Trophoblast cell (in vitro differentiated cells and primary cell): Measurements from ENCODE around the gene OR10V1.
A peak's percentile ranks its signal among the peaks of the same experiment; 100 is the strongest.

Source experiments
- DNase-seq, 2 donors: peaks; one replicate each; pipeline ENCODE4 v3.0.0-alpha.2; 2016
- H2AFZ ChIP-seq: 2 replicates; pipeline ENCODE4 v1.6.1; 2013; ENCODE audit warnings: low read length, moderate library complexity, mild to moderate bottlenecking; ENCODE audit not compliant: insufficient read depth, poor library complexity
- H2AK5ac ChIP-seq: 2 replicates; pipeline ENCODE4 v1.6.1; 2013; ENCODE audit warnings: mild to moderate bottlenecking, low read length
- H2BK120ac ChIP-seq: 2 replicates; pipeline ENCODE4 v1.6.1; 2013; ENCODE audit warnings: low read length, mild to moderate bottlenecking, moderate library complexity; ENCODE audit not compliant: insufficient read depth, poor library complexity
- H2BK12ac ChIP-seq: 2 replicates; pipeline ENCODE4 v1.6.1; 2013; ENCODE audit warnings: mild to moderate bottlenecking, low read length, moderate library complexity
- H2BK5ac ChIP-seq: 2 replicates; pipeline ENCODE4 v1.6.1; 2013; ENCODE audit warnings: low read length, low read depth, moderate library complexity, mild to moderate bottlenecking; ENCODE audit not compliant: poor library complexity
- H3K14ac ChIP-seq: 2 replicates; pipeline ENCODE4 v1.6.1; 2013; ENCODE audit warnings: mild to moderate bottlenecking, low read length
- H3K18ac ChIP-seq: 2 replicates; pipeline ENCODE4 v1.6.1; 2013; ENCODE audit warnings: mild to moderate bottlenecking, low read length
- H3K23ac ChIP-seq: 2 replicates; pipeline ENCODE4 v1.6.1; 2013; ENCODE audit warnings: low read length
- H3K27ac ChIP-seq: 2 replicates; pipeline ENCODE4 v1.5.1; 2013; ENCODE audit warnings: low read depth, mild to moderate bottlenecking, inconsistent platforms, low read length, moderate library complexity
- H3K27me3 ChIP-seq: 2 replicates; pipeline ENCODE4 v1.6.1; 2013; ENCODE audit warnings: inconsistent platforms, mild to moderate bottlenecking, low read length, moderate library complexity; ENCODE audit not compliant: insufficient read depth
- H3K36me3 ChIP-seq, 2 experiments: 1 replicate in 1 of 2; 2 replicates in 1 of 2; pipeline ENCODE4 v1.6.1; 2013; ENCODE audit warnings: low read length in 2 of 2, mild to moderate bottlenecking in 2 of 2, moderate library complexity in 1 of 2; ENCODE audit not compliant: insufficient read depth in 2 of 2, control insufficient read depth in 1 of 2
- H3K4ac ChIP-seq: 2 replicates; pipeline ENCODE4 v1.6.1; 2013; ENCODE audit warnings: low read depth, mild to moderate bottlenecking, low read length, moderate library complexity
- H3K4me1 ChIP-seq, 2 experiments: 1 replicate in 1 of 2; 2 replicates in 1 of 2; pipeline ENCODE4 v1.6.1; 2013; ENCODE audit warnings: low read length in 2 of 2, mild to moderate bottlenecking in 2 of 2, moderate library complexity in 1 of 2; ENCODE audit not compliant: insufficient read depth in 2 of 2, control insufficient read depth in 1 of 2
- H3K4me2 ChIP-seq: 2 replicates; pipeline ENCODE4 v1.6.1; 2013; ENCODE audit warnings: inconsistent platforms, mild to moderate bottlenecking, low read length, moderate library complexity
- H3K4me3 ChIP-seq: 2 replicates; pipeline ENCODE4 v1.5.1; 2013; ENCODE audit warnings: mild to moderate bottlenecking, low read depth, low read length, inconsistent platforms
- H3K79me1 ChIP-seq: one replicate; pipeline ENCODE4 v1.6.1; 2013; ENCODE audit warnings: low read length
- H3K79me2 ChIP-seq: 2 replicates; pipeline ENCODE4 v1.6.1; 2013; ENCODE audit warnings: low read length, mild to moderate bottlenecking; ENCODE audit not compliant: control insufficient read depth, insufficient read depth, poor library complexity
- H3K9ac ChIP-seq: 2 replicates; pipeline ENCODE4 v1.6.1; 2013; ENCODE audit warnings: mild to moderate bottlenecking, low read length
- H3K9me3 ChIP-seq: 2 replicates; pipeline ENCODE4 v1.6.1; 2013; ENCODE audit warnings: low read depth, mild to moderate bottlenecking, control low read depth, inconsistent platforms, low read length; ENCODE audit not compliant: insufficient read depth
- H4K12ac ChIP-seq: 2 replicates; pipeline ENCODE4 v1.6.1; 2013; ENCODE audit warnings: low read depth, mild to moderate bottlenecking, low read length, moderate library complexity
- H4K8ac ChIP-seq: 2 replicates; pipeline ENCODE4 v1.6.1; 2013; ENCODE audit warnings: low read depth, mild to moderate bottlenecking, low read length, moderate library complexity
- H4K91ac ChIP-seq: one replicate; pipeline ENCODE4 v1.6.1; 2013; ENCODE audit warnings: low read depth, mild to moderate bottlenecking, low read length, moderate library complexity
- WGBS: extraction: QIAGEN DNeasy Blood & Tissue Kit; methylation state at CpG from one replicate; pipeline ENCODE4 v1.1.7; 2013; ENCODE audit warnings: missing lambda C conversion rate; ENCODE audit not compliant: insufficient read length, insufficient coverage; ENCODE audit errors: extremely low coverage; 5-methylcytosine and 5-hydroxymethylcytosine counted together

OR10V1 gene

DNA sequence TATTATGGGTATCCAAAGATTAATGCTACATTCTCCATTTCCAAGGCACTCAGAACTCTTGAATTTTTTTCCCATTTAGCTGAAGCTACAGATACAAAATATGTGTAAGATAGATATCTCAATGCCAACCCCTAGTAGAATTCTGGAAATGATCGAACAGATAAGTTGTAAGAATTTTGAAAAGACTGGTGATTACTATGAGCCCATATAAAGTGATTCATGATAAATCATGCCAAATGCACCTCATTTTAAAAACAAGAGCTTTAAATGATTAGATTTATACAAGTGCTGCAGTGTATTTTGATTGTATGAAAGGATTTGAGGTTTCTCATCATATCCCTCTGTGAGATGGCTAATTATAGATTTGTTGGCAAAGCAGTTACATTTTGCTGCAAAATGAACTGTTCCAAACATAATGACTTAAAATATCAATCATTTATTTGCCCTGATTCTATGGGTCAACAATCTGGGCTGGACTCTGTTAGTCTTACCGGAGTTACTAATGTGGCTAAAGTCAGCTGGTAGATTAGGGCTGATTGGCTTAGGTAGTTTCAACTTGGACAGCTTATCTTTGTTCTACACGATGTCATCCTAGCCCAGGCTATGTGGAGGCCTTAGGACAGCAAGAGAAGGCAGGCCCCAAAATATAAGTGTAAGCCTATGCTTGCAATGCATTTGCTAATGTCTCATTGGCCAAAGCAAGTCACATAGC, 3.4 kb downstream of the OR10V1 start:
- Histone ChIP-seq H3K4ac (no peak overlapping the region), H3K79me1 (peaks cover 4% of the 10 kb centered on the region), H3K9ac (no peak overlapping the region), H3K9me3 (no peaks in the 10 kb centered on the region), H2AFZ (no peak overlapping the region), H2BK5ac (no peak overlapping the region), H3K27ac (no peak overlapping the region), H4K12ac (no peak overlapping the region), H3K4me2 (no peak overlapping the region), H3K79me2 (no peaks in the 10 kb centered on the region), H3K4me3 (no peak overlapping the region), H4K8ac (no peak overlapping the region), H3K36me3 (no peaks in the 10 kb centered on the region), H4K91ac (no peak overlapping the region), H3K18ac (no peak overlapping the region), H2BK120ac (no peak overlapping the region), H3K23ac (no peak overlapping the region), H3K14ac (no peak overlapping the region), H2AK5ac (no peak overlapping the region), H3K27me3 (no peaks in the 10 kb centered on the region), H3K4me1 (peaks cover 3% of the 10 kb centered on the region in 2 experiments), H2BK12ac (peak overlapping the region; percentile 38)
- no peak for DNase-seq
- WGBS, result no CpG with 5 or more reads among the region's 3 CpGs

DNA sequence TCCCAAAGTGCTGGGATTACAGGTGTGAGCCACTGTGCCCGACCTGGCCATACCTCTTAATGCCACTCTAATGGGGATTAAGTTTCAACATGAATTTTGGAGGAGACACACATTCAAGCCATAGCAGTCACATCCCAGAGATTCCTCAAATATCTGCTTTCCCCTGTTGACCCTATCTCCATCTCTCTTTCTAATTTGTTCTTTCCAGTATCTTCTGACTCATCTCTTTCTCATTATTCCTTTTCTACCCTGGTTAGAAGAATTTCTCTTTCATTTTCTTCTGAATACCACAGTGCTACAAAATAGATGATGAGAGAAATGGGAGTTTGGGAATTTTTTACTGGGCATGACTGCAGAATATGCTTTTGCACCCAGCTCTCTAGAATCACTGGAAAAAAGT, 5.1 kb downstream of the OR10V1 start:
- peak in 1 of 2 donors; percentile 46 for DNase-seq

DNA sequence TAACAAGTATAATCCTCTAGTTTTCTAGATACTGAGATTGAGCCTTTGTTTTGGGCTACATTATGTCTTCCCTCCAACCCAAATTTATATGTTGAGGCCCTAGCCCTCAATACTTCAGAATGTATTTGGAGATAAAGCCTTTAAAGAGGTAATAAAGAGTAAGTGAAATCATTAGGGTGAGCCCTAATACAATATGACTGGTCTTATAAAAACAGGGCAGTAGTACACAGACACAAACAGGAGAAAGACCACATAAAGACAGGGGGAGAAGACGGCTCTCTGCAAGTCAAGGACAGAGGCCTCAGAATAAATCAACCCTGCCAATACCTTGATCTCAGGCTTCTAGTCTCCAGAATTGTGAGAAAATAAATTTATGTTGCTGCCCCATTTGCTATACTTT, 6.3 kb downstream of the OR10V1 start:
- no CpG with 5 or more reads among the region's 1 CpG for WGBS

More for the DNA sequence above, 5.1 kb downstream of the OR10V1 start:
- Histone ChIP-seq H3K4ac (no peak overlapping the region), H3K9ac (no peak overlapping the region), H2AFZ (no peak overlapping the region), H2AK5ac (no peak overlapping the region), H2BK12ac (no peak overlapping the region), H3K9me3 (no peaks in the 10 kb centered on the region), H4K12ac (no peak overlapping the region), H3K14ac (no peak overlapping the region), H3K4me1 (peaks cover 3% of the 10 kb centered on the region in 2 experiments), H3K27me3 (no peaks in the 10 kb centered on the region), H3K79me1 (peaks cover 4% of the 10 kb centered on the region), H2BK120ac (no peak overlapping the region), H3K79me2 (no peaks in the 10 kb centered on the region), H4K91ac (no peak overlapping the region), H2BK5ac (no peak overlapping the region), H3K27ac (no peak overlapping the region), H3K23ac (no peak overlapping the region), H3K18ac (no peak overlapping the region), H4K8ac (no peak overlapping the region), H3K36me3 (no peaks in the 10 kb centered on the region), H3K4me3 (no peak overlapping the region), H3K4me2 (no peak overlapping the region)
- no CpG with 5 or more reads among the region's 1 CpG for WGBS

DNA sequence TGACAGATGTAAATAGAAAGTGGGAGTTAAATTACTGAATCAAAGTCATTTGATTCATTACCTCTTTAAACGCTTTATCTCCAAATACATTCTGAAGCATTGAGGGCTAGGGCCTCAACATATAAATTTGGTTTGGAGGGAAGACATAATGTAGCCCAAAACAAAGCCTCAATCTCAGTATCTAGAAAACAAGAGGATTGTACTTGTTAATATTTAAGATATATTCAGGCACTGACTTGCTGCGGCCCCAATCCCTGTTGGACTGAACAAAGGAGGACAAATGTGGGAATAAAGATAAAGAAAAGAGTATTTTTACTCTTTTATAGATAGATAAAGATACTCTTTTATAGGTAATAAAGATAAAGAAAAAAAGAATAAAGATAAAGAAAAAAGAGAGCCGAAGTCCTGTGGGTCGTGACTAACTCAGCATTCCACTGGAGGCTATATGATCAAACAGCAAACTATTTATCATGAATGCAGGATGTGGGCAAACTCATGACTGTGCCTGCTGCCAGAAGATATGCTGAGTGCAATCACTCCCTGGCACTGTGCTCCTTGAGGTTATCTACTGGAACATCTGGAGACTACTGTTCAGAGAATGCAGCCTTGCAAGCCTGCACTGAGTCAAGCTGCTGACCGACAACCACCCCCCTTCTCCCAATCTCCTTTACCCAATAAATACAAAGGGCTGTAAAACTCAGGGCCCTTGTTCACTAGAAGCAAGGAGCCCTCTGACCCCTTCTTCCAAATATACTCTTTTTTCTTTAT, 6.9 kb downstream of the OR10V1 start:
- Histone ChIP-seq H2AFZ (no peak overlapping the region), H3K9me3 (no peaks in the 10 kb centered on the region), H2BK120ac (no peak overlapping the region), H4K8ac (no peak overlapping the region), H4K91ac (no peak overlapping the region), H3K27me3 (no peaks in the 10 kb centered on the region), H3K14ac (no peak overlapping the region), H3K79me1 (peaks cover 4% of the 10 kb centered on the region), H3K4me2 (no peak overlapping the region), H3K18ac (no peak overlapping the region), H2AK5ac (no peak overlapping the region), H3K79me2 (no peaks in the 10 kb centered on the region), H3K4me3 (no peak overlapping the region), H2BK12ac (no peak overlapping the region), H3K27ac (peak overlapping the region; percentile 64), H3K9ac (no peak overlapping the region), H4K12ac (no peak overlapping the region), H3K4me1 (peaks cover 3% of the 10 kb centered on the region in 2 experiments), H3K4ac (no peak overlapping the region), H3K36me3 (no peaks in the 10 kb centered on the region), H2BK5ac (peak overlapping the region; percentile 56), H3K23ac (no peak overlapping the region)
- DNase-seq, result peak; percentile 87 to 91
- no CpG with 5 or more reads among the region's 5 CpGs for WGBS

More for the DNA sequence above, 6.3 kb downstream of the OR10V1 start:
- Histone ChIP-seq H3K4me2 (no peak overlapping the region), H3K79me1 (peaks cover 4% of the 10 kb centered on the region), H3K4ac (no peak overlapping the region), H2BK5ac (peak overlapping the region; percentile 56), H4K8ac (no peak overlapping the region), H2AFZ (no peak overlapping the region), H4K91ac (no peak overlapping the region), H2BK12ac (no peak overlapping the region), H2AK5ac (no peak overlapping the region), H3K4me3 (no peak overlapping the region), H3K4me1 (peaks cover 3% of the 10 kb centered on the region in 2 experiments), H3K9ac (no peak overlapping the region), H3K27ac (peak overlapping the region; percentile 64), H3K36me3 (no peaks in the 10 kb centered on the region), H3K9me3 (no peaks in the 10 kb centered on the region), H3K14ac (no peak overlapping the region), H3K18ac (no peak overlapping the region), H3K79me2 (no peaks in the 10 kb centered on the region), H3K27me3 (no peaks in the 10 kb centered on the region), H2BK120ac (no peak overlapping the region), H3K23ac (no peak overlapping the region), H4K12ac (no peak overlapping the region)
- DNase-seq, result no peak
